NT2/D1 (cell line): ENCODE results near the gene PXYLP1.

Experiments
- YY1 ChIP-seq: IDR thresholded peaks from 2 replicates; pipeline ENCODE4 v1.6.1; 2011; ENCODE audit not compliant: insufficient read length, insufficient read depth
- ZNF274 ChIP-seq: IDR thresholded peaks from 2 replicates; pipeline ENCODE4 v1.6.1; 2011; ENCODE audit warnings: mild to moderate bottlenecking, low read depth, low read length

GRCh38 chr3:141249041-141249440 lies 17.4 kb downstream of the PXYLP1 start:
- TF ChIP-seq YY1 (no peak), ZNF274 (no peak)
